ENCODE data around the gene DCLK2.

The DCLK2 gene

GRCh38 chr4:150259861-150260567 lies 181.8 kb downstream of the DCLK2 start:
- no peak for DNase-seq (ENCODE audit: low read depth, low spot score)

GRCh38 chr4:150261571-150261970 lies 183.3 kb downstream of the DCLK2 start:
- no peak for DNase-seq (ENCODE audit: low read depth, low spot score)

DNA sequence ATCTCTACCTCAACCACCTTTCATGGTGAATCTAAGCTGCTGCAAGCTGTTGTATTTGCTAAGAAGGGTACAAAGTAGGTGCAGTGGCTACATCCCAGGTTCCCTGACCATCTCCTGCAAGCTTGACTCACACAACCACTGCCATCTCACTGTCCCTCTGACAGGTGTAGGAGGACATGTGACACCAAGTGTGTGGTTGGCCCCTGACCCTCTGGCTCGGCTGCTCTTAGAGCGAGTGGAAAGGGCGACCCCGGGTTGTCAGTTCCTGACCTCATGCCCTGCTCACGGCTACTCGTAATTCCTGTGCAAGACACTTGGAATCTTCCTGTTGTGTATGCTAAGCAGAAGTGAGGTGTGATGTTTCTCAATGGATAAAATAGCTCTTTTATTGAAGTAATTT lies 184.4 kb downstream of the DCLK2 start:
- no peak for DNase-seq (ENCODE audit: low read depth, low spot score)

GRCh38 chr4:150264595-150265161 lies 186.4 kb downstream of the DCLK2 start:
- no peak for DNase-seq (ENCODE audit: low read depth, low spot score)

- no peak for DNase-seq (ENCODE audit: low read depth, low spot score)
These were observed 187.6 kb downstream of the DCLK2 start for GRCh38 chr4:150265806-150266205.

- DNase-seq (ENCODE audit: low read depth, low spot score): no peak
These were observed 190.2 kb downstream of the DCLK2 start for GRCh38 chr4:150268444-150268843.

GRCh38 chr4:150278206-150278605 lies 200.0 kb downstream of the DCLK2 start:
- DNase-seq (ENCODE audit: low read depth, low spot score): no peak

DNA sequence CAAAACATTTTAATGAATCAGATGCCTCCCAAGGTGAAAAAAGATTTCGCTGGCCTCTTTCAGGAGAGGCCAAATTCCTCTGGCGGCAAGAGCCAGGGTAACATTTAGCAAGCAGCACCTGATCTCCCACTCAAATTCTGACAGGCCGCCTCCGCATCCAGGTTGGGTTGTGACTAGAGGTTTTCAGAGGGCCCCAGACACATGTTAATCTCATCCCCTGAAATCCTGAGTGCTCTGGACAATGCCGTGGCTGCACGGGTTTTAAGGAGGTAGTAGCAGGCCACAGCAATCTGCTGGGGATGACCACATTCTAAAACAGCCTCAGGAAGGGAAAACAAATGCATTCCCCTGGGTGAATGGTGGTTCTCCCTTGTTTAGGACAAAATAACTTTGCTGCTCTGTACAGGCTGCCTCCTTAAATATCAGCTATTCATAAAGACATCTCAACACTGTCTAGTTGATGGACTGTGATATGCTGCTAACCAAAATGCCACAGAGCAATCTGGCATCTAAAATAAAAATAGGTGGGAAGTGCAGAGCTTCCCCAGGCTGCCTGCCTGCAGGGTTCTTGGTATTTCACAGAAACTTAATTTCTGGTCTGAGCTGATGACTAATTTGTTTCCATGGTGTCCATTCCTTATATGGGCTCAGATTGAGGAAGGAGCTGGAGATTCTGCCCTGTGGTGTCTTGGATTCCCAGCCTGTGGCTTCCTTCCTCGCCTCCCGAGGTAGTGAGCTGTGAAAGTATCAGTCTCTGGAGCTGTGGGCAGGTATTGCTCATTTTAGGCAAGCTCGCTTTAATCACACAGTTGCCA lies 202.0 kb downstream of the DCLK2 start:
- no peak for DNase-seq (ENCODE audit: low read depth, low spot score)

DNA sequence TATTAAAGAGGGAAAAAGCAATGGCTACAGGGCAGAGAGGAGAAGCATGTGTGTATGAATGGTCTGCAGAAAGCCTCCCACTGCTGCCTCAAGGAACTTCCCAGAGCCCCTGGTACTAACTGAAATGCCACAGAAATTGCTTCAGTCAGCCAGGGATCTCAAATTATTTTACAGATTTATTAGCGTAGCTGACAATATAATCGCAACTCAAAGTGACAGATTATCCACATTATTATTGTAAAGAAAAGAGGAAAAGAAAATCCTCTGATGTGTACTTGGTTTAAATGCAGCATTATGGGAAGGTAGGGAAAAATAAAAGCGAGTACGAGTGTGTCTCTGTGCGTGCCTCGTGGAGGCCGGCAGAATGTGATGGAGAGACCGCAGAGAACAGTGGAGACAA lies 202.7 kb downstream of the DCLK2 start:
- DNase-seq (ENCODE audit: low read depth, low spot score): no peak

DNA sequence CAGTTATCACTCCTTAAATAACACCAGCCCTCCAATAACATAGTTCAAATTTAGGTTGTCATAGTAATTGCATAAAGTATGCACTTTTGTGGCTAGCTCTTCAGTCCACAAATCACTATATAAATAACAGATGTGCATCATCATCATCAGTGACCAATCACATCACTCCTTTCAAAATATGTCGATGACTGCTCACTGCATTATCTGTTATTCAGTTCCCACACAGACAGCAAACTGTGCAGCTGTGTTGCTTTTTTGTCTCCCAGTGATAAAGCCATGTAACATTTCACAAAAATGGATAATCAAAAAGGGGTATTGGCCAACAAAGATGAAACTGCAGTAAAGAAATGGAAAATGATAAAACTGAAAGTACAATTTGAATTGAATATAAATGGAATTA lies 205.4 kb downstream of the DCLK2 start:
- no peak for DNase-seq (ENCODE audit: low read depth, low spot score)

DNA sequence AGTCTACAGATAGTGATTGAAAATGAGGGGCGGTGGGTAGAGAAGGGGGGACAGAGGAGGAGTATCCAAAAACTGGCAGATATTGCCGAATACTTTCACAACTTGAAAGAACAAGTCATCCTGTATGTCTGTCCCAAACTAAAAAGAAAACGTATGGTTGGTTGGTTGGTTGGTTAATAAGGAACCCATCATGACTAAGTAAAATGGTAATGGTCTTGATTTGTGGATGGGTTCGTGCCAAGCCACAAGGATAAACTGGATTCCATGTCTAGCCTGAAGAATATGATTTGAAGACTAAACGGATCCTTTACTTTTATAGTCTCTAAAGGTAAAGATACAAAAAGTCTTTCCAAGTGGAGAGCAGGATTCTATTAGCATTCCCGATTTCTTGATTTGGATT lies 208.4 kb downstream of the DCLK2 start:
- DNase-seq (ENCODE audit: low read depth, low spot score): no peak

- no peak for DNase-seq (ENCODE audit: low read depth, low spot score)
These were observed 211.0 kb downstream of the DCLK2 start for GRCh38 chr4:150289198-150289597.

DNA sequence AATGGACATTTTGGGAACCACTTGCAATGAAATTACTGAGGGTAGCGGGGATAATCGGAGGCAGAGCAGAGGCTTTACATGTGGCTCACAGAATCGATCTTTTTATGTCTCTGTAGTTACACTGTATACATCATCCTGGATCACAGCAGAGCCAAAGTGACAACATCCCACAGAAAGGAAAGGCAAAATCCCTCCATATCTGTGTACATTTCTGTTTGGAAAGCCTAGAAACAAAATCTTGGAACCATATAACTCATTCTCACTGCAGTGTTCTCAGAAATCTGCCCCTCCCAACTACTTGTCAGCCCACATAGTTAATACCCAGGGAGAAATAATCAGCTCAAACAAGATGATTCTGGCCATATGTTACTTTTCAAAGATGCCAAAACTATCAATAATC lies 211.6 kb downstream of the DCLK2 start:
- DNase-seq (ENCODE audit: low read depth, low spot score): no peak

GRCh38 chr4:150297861-150298474 lies 219.7 kb downstream of the DCLK2 start:
- no peak for DNase-seq (ENCODE audit: low read depth, low spot score)

DNA sequence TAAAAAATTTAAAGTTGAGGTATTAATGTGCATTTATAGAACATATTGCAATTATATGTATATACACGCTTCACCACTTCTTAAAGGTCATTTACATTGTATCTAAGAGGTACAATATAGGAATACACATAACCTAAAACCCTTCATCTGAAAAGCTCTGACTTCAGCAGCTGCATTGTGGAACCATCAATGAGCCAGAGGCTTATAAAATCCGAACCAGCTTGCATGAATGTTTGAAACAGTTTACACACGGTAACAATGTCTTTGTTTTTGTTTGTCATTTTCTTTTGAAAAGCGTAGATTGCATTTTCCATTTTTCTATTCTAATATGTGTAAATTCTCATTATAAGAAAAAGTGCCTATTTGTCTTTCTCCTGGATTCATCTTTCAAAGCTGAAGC lies 221.6 kb downstream of the DCLK2 start:
- DNase-seq (ENCODE audit: low read depth, low spot score): no peak

DNA sequence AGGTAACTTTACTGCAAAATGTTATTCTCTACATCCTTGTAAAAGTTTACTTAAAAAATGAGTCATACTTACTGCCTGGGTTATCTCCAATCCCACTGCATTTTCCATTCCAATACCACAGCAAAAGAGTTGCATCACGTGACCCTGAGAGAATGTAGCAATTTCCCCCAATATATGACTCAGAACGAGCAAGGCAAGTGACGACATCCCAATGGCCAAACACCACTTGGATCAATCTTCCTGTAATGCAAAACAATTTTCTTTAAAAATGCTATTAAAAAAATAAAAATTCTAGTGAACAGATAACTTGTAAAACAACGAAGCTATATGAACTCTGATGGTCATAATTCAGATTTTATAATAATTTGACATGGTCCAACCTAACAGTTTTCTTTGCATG lies 224.3 kb downstream of the DCLK2 start:
- no peak for DNase-seq (ENCODE audit: low read depth, low spot score)

DNA sequence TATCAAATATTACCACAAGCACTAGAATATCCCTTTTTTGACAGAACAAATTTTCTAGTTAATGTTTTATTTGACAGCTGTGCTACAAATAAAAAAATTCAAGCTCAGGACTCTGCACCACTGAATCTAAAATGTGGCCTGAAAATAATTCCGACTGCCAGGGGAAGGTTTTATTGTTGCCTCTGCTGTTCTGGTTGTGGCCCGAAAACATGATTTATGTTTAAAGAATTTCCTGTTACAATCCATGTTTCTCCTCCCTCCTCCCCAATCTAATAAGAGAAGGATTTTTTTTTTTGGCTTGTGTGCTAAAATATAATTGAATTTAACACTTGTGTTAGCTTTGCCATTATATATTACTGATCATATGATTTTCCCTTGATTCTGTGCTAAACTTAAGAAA lies 227.8 kb downstream of the DCLK2 start:
- DNase-seq (ENCODE audit: low read depth, low spot score): no peak

DNA sequence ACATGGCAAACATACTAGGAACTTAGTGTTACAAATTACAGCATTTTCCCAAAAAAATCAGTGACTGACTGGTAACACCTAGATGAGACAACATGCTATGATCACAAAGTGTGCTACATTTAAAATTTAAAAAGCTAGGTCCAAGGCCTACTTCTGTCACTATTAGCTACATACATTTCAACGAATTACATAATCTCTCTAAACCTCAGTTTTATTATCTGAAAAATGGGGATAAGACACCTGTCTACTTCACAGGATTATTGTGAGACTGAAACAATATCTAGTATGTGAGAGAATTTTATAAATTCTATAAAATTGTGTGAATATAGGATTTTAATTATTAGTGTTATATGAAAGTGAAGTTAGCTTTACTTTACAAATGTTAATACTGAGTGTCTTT lies 228.5 kb downstream of the DCLK2 start:
- DNase-seq (ENCODE audit: low read depth, low spot score): no peak

All from activated CD4-positive, CD25-positive, alpha-beta regulatory T cell treated with anti-CD3 and anti-CD28 coated beads, Interleukin-2, amount 50 U/mL, for 16 hours (primary cell).